Parathyroid adenoma (tissue), 2 donors: Measurements from ENCODE around the gene CDK11B.
"Not testable (repeated sequence)": the region's sequence is repeated elsewhere in the genome, so short reads cannot be mapped to it uniquely, and the experiment has no call there.

Experiments
- H2AFZ ChIP-seq: fragments of 300-600 bp; sonication (generic); one replicate; pipeline ENCODE4 v1.7.0; 2017; ENCODE audit warnings: antibody characterized with exemption, mild to moderate bottlenecking
- H3K27ac ChIP-seq: fragments of 300-600 bp; sonication (generic); one replicate; pipeline ENCODE4 v1.7.0; 2017
- H3K27me3 ChIP-seq: fragments of 300-600 bp; sonication (generic); one replicate; pipeline ENCODE4 v1.7.0; 2017; ENCODE audit warnings: low read length; ENCODE audit not compliant: control insufficient read depth, insufficient read depth
- H3K36me3 ChIP-seq: fragments of 300-600 bp; sonication (generic); one replicate; pipeline ENCODE4 v1.7.0; 2017; ENCODE audit warnings: low read length; ENCODE audit not compliant: control insufficient read depth, insufficient read depth
- H3K4me1 ChIP-seq: fragments of 300-600 bp; sonication (generic); one replicate; pipeline ENCODE4 v1.7.0; 2017; ENCODE audit warnings: control low read depth
- H3K4me2 ChIP-seq: fragments of 300-600 bp; sonication (generic); one replicate; pipeline ENCODE4 v1.7.0; 2017; ENCODE audit warnings: low read length
- H3K4me3 ChIP-seq: fragments of 300-600 bp; sonication (generic); one replicate; pipeline ENCODE4 v1.7.0; 2017; ENCODE audit warnings: low read depth, low read length
- H3K79me2 ChIP-seq: fragments of 300-600 bp; sonication (generic); one replicate; pipeline ENCODE4 v1.7.0; 2017; ENCODE audit warnings: control low read depth
- H3K9ac ChIP-seq: fragments of 300-600 bp; sonication (generic); one replicate; pipeline ENCODE4 v1.7.0; 2017; ENCODE audit warnings: mild to moderate bottlenecking
- H3K9me3 ChIP-seq: fragments of 300-600 bp; sonication (generic); one replicate; pipeline ENCODE4 v1.7.0; 2017; ENCODE audit warnings: low read length; ENCODE audit not compliant: control insufficient read depth
- CTCF ChIP-seq: fragments of 300-600 bp; sonication (generic); IDR thresholded peaks from one replicate; pipeline ENCODE4 v1.7.0; 2017; ENCODE audit warnings: antibody characterized with exemption, mild to moderate bottlenecking
- donor health status: primary hyperparathyroidism.

Gene CDK11B

GRCh38 chr1:1680031-1680911, 21.5 kb upstream of the CDK11B start:
- no peaks in the 10 kb centered on the region for H3K4me1 ChIP-seq

GRCh38 chr1:1678581-1679380, 20.0 kb upstream of the CDK11B start:
- Histone ChIP-seq H3K4me3 (no peak overlapping the region), H3K4me1 (no peaks in the 10 kb centered on the region), H3K9ac (no peak overlapping the region), H3K79me2 (peaks cover 18% of the 10 kb centered on the region), H3K27ac (no peak overlapping the region), H3K27me3 (no peaks in the 10 kb centered on the region), H3K9me3 (no peaks in the 10 kb centered on the region), H2AFZ (no peak overlapping the region), H3K4me2 (no peak overlapping the region), H3K36me3 (no peaks in the 10 kb centered on the region)
- no peak for TF ChIP-seq CTCF

More at GRCh38 chr1:1680031-1680911, 21.5 kb upstream of the CDK11B start:
- Histone ChIP-seq H3K36me3 (no peaks in the 10 kb centered on the region), H3K79me2 (peaks cover 22% of the 10 kb centered on the region), H3K27ac (no peak overlapping the region), H3K4me3 (no peak overlapping the region), H3K4me2 (no peak overlapping the region), H3K27me3 (no peaks in the 10 kb centered on the region), H3K9me3 (no peaks in the 10 kb centered on the region), H3K9ac (no peak overlapping the region), H2AFZ (no peak overlapping the region)
- TF ChIP-seq CTCF: no peak

- no peak for TF ChIP-seq CTCF
- Histone ChIP-seq H3K36me3 (no peaks in the 10 kb centered on the region), H3K9ac (no peak overlapping the region)
Measured at GRCh38 chr1:1677718-1678580, 19.1 kb upstream of the CDK11B start.

GRCh38 chr1:1676087-1676486, 17.3 kb upstream of the CDK11B start:
- H3K4me2 ChIP-seq, H3K27ac ChIP-seq, H3K9ac ChIP-seq, H3K9me3 ChIP-seq, H2AFZ ChIP-seq, H3K27me3 ChIP-seq, H3K4me1 ChIP-seq, H3K36me3 ChIP-seq, H3K4me3 ChIP-seq: not testable (repeated sequence)
- peaks cover 11% of the 10 kb centered on the region for H3K79me2 ChIP-seq

More at GRCh38 chr1:1677718-1678580, 19.1 kb upstream of the CDK11B start:
- Histone ChIP-seq H3K27ac (no peak overlapping the region), H2AFZ (no peak overlapping the region), H3K79me2 (peaks cover 12% of the 10 kb centered on the region), H3K9me3 (no peaks in the 10 kb centered on the region), H3K4me1 (no peaks in the 10 kb centered on the region), H3K27me3 (no peaks in the 10 kb centered on the region), H3K4me3 (no peak overlapping the region), H3K4me2 (no peak overlapping the region)

GRCh38 chr1:1675218-1675617, 16.4 kb upstream of the CDK11B start:
- not testable (repeated sequence) for H3K27ac ChIP-seq, H3K27me3 ChIP-seq, H3K4me1 ChIP-seq, H3K9me3 ChIP-seq, H3K4me3 ChIP-seq, H3K4me2 ChIP-seq, H3K9ac ChIP-seq, H3K79me2 ChIP-seq, H2AFZ ChIP-seq, H3K36me3 ChIP-seq

GRCh38 chr1:1674806-1675205, 16.0 kb upstream of the CDK11B start:
- H3K9me3 ChIP-seq, H2AFZ ChIP-seq, H3K27me3 ChIP-seq, H3K4me3 ChIP-seq, H3K4me1 ChIP-seq, H3K36me3 ChIP-seq, H3K4me2 ChIP-seq, H3K9ac ChIP-seq, H3K27ac ChIP-seq, H3K79me2 ChIP-seq: not testable (repeated sequence)
